Measurements from ENCODE around the gene TTN. TPM values are rescaled to one million over a fixed set of nuclear protein-coding genes. Genes with fewer than 3 reads are reported as not detected.

Gene TTN
- total and polyA plus RNA-seq, 2 of the 8 experiments (the other 6 are each of a cell fraction or from before 2014, with no cell fraction given) = 0.30 to 9.7 TPM

- no peak for TF ChIP-seq NANOG (IDR thresholded peaks at IDR 0.05; ENCODE audit: insufficient read depth, low read depth, low read length, poor library complexity, severe bottlenecking)
- 0 out of 2 replicates have a peak, but pooled peaks have one; percentile 5 for TF ChIP-seq EGR1 (IDR thresholded peaks at IDR 0.05; ENCODE audit: borderline replicate concordance, low read depth, low read length)
- TF ChIP-seq CHD2 (IDR thresholded peaks at IDR 0.05; ENCODE audit: low read length) = no peak
- no peak for TF ChIP-seq CBX5 (IDR thresholded peaks at IDR 0.05; ENCODE audit: low read depth, low read length)
- TF ChIP-seq KDM4A (IDR thresholded peaks at IDR 0.05; ENCODE audit: low read depth, low read length, severe bottlenecking) = peak; percentile 71
- TF ChIP-seq TEAD4 (IDR thresholded peaks at IDR 0.05; ENCODE audit: low read depth, low read length) = no peak
- no peak for TF ChIP-seq BRCA1 (IDR thresholded peaks at IDR 0.05; ENCODE audit: low read depth, low read length)
- no peak for TF ChIP-seq SP2 (IDR thresholded peaks at IDR 0.05; ENCODE audit: low read length)
- TF ChIP-seq GTF2F1 (IDR thresholded peaks at IDR 0.05; ENCODE audit: borderline replicate concordance, low read depth, low read length) = no peak
- no peak for TF ChIP-seq EZH2 (IDR thresholded peaks at IDR 0.05; ENCODE audit: low read depth, low read length, severe bottlenecking)
- 0 out of 2 replicates have a peak, but pooled peaks have one; percentile 20 for TF ChIP-seq NRF1 (IDR thresholded peaks at IDR 0.05; ENCODE audit: low read depth, low read length)
- no peak for TF ChIP-seq ATF2 (IDR thresholded peaks at IDR 0.05; ENCODE audit: low read length)
- peak; percentile 92 for TF ChIP-seq ASH2L (IDR thresholded peaks at IDR 0.05; ENCODE audit: low read length)
- peak; percentile 76 for TF ChIP-seq PHF8 (conservative IDR thresholded peaks at IDR 0.05; ENCODE audit: low read depth, low read length)
- no peak for TF ChIP-seq E2F6 (IDR thresholded peaks at IDR 0.05)
- no peak for TF ChIP-seq HDAC6 (IDR thresholded peaks at IDR 0.05; ENCODE audit: low read depth, low read length)
- peak in 1 of 2 experiments; percentile 69; a peak in 1 of 3 replicates for TF ChIP-seq POLR2A (IDR thresholded peaks at IDR 0.05; ENCODE audit: control extremely low read depth in 1 of 2, low read depth in 2 of 2, low read length in 2 of 2)
- no peak for TF ChIP-seq YY1 (IDR thresholded peaks at IDR 0.05; ENCODE audit: low read depth, low read length)
- no peak for TF ChIP-seq ZNF274 (IDR thresholded peaks at IDR 0.05; ENCODE audit: borderline replicate concordance, extremely low read depth, low read length)
- TF ChIP-seq RFX5 (IDR thresholded peaks at IDR 0.05; ENCODE audit: borderline replicate concordance, low read depth, low read length) = no peak
- no peak; a peak in 1 of 4 replicates for TF ChIP-seq SIN3A (conservative IDR thresholded peaks at IDR 0.05 in 1 of 2, IDR thresholded peaks at IDR 0.05 in 1 of 2; ENCODE audit: low read depth in 1 of 2, low read length in 2 of 2)
- peak; percentile 47; the same call in 1 of the 2 replicates for TF ChIP-seq CREB1 (IDR thresholded peaks at IDR 0.05)
Observed at GRCh38 chr2:178480227-178481181, 326.7 kb downstream of the TTN start, which contains the start of gene PLEKHA3 (continued).

All from H1 (cell line).